ENCODE measurements around the gene IGF1R. TPM values are rescaled to one million over a fixed set of nuclear protein-coding genes. Genes with fewer than 3 reads are reported as not detected.

IGF1R gene
- total RNA-seq, 1 donor from 2014 or later: 131 TPM

DNA sequence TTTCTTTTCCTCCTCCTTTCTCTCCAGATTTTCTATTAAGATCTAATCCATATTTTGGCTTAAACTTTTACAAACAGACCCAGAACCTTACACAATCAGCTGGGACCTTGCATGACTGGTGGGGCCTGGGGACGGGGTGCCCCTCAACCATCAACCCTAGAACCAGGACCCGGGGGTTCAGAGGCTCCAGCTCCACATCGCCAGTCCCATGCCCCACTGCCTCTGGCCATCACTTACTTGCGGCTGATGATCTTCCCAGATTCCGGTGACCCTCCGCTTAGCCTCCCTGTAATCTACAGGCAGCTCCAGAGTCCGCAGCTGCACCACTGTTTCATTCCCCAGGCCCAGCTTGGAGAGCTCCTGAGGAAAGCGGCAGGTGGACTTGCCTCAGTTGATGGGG lies 322.5 kb downstream of the IGF1R start:
- H3K36me3 Mint-ChIP-seq (ENCODE audit: low read depth, unreplicated experiment): no peaks in the 10 kb centered on the region
- TF ChIP-seq, protein P1, sequence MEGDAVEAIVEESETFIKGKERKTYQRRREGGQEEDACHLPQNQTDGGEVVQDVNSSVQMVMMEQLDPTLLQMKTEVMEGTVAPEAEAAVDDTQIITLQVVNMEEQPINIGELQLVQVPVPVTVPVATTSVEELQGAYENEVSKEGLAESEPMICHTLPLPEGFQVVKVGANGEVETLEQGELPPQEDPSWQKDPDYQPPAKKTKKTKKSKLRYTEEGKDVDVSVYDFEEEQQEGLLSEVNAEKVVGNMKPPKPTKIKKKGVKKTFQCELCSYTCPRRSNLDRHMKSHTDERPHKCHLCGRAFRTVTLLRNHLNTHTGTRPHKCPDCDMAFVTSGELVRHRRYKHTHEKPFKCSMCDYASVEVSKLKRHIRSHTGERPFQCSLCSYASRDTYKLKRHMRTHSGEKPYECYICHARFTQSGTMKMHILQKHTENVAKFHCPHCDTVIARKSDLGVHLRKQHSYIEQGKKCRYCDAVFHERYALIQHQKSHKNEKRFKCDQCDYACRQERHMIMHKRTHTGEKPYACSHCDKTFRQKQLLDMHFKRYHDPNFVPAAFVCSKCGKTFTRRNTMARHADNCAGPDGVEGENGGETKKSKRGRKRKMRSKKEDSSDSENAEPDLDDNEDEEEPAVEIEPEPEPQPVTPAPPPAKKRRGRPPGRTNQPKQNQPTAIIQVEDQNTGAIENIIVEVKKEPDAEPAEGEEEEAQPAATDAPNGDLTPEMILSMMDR (IDR thresholded peaks at IDR 0.05; ENCODE audit: unreplicated experiment): no peak
- H3K4me1 Mint-ChIP-seq (ENCODE audit: unreplicated experiment): no peaks in the 10 kb centered on the region
- no peak for DNase-seq (ENCODE audit: low spot score)
- no peak overlapping the region for H3K27ac Mint-ChIP-seq (ENCODE audit: unreplicated experiment)
- H3K9me3 Mint-ChIP-seq (ENCODE audit: unreplicated experiment): no peaks in the 10 kb centered on the region
- peaks cover 5% of the 10 kb centered on the region for H3K27me3 Mint-ChIP-seq (ENCODE audit: unreplicated experiment)
- no peak overlapping the region for H3K4me3 Mint-ChIP-seq (ENCODE audit: unreplicated experiment)

DNA sequence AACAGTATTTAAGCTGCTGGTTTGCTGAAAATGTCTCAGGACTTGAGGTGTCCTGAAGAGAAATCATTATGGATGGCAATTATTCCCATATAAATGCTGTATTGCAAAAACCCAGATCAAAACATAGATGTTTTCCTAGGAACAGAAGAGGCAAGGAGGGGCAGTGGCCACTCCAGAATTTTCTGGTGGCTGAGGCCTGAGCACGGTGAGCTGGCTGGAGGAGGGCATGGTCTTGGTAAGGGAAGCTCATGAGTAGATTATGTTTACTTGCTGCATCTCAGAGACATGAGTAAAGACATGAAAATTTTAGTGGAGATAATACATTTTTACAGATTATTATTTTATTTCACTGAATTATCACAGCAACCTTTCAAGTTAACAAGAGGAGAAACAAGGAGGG lies 328.2 kb downstream of the IGF1R start:
- Mint-ChIP-seq H3K4me1 (ENCODE audit: unreplicated experiment) (no peaks in the 10 kb centered on the region), H3K9me3 (ENCODE audit: unreplicated experiment) (no peaks in the 10 kb centered on the region), H3K36me3 (ENCODE audit: low read depth, unreplicated experiment) (no peaks in the 10 kb centered on the region), H3K27ac (ENCODE audit: unreplicated experiment) (no peak overlapping the region), H3K27me3 (ENCODE audit: unreplicated experiment) (no peaks in the 10 kb centered on the region), H3K4me3 (ENCODE audit: unreplicated experiment) (no peak overlapping the region)
- no peak for DNase-seq (ENCODE audit: low spot score)
- TF ChIP-seq, protein P1 (IDR thresholded peaks at IDR 0.05; ENCODE audit: unreplicated experiment): no peak

DNA sequence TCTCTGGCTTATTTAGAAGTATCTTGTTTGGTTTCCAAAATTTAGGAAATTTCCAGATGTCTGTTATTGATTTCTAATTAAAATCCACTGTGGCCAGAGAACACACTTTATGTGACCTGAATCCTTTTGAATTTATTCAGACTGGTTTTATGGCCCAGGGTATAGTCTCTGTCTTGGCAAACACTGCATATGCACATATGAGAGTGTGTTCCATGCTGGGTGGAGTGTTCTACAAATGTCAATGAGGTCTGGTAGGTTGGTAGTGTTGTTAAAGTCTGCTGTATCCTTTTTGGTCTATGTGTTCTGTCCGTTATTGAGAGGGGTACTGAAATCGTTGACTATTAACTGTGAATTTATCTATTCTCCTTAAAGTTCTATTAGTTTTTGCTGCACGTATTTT lies 329.1 kb downstream of the IGF1R start:
- H3K27me3 Mint-ChIP-seq (ENCODE audit: unreplicated experiment): no peaks in the 10 kb centered on the region
- H3K4me1 Mint-ChIP-seq (ENCODE audit: unreplicated experiment): no peaks in the 10 kb centered on the region
- no peaks in the 10 kb centered on the region for H3K9me3 Mint-ChIP-seq (ENCODE audit: unreplicated experiment)
- no peak for DNase-seq (ENCODE audit: low spot score)
- TF ChIP-seq, protein P1 (IDR thresholded peaks at IDR 0.05; ENCODE audit: unreplicated experiment): no peak
- no peak overlapping the region for H3K4me3 Mint-ChIP-seq (ENCODE audit: unreplicated experiment)
- no peak overlapping the region for H3K27ac Mint-ChIP-seq (ENCODE audit: unreplicated experiment)
- no peaks in the 10 kb centered on the region for H3K36me3 Mint-ChIP-seq (ENCODE audit: low read depth, unreplicated experiment)

DNA sequence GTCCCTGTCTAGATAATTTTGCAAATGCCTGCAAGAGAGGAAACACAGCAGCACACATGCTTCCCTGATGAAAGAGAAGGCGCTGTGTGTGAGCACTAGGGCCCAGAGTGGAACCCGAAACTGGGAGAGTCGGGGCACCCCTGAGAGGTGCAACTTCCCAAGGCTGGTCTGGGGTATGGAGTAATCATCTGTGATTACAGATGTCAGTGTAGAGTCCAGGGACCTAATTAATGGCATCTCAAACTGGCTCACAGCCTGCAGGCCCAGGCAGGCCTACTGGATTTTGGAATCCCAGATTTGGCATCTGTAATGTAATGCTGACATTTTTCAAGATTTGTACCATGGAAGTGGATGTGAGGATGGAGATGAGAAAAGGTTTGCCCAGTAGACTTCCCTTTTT lies 329.8 kb downstream of the IGF1R start:
- Mint-ChIP-seq H3K4me3 (ENCODE audit: unreplicated experiment) (no peak overlapping the region), H3K4me1 (ENCODE audit: unreplicated experiment) (no peaks in the 10 kb centered on the region), H3K27ac (ENCODE audit: unreplicated experiment) (no peak overlapping the region), H3K36me3 (ENCODE audit: low read depth, unreplicated experiment) (no peaks in the 10 kb centered on the region), H3K9me3 (ENCODE audit: unreplicated experiment) (no peaks in the 10 kb centered on the region), H3K27me3 (ENCODE audit: unreplicated experiment) (no peaks in the 10 kb centered on the region)
- TF ChIP-seq, protein P1 (IDR thresholded peaks at IDR 0.05; ENCODE audit: unreplicated experiment): no peak
- DNase-seq (ENCODE audit: low spot score): no peak

DNA sequence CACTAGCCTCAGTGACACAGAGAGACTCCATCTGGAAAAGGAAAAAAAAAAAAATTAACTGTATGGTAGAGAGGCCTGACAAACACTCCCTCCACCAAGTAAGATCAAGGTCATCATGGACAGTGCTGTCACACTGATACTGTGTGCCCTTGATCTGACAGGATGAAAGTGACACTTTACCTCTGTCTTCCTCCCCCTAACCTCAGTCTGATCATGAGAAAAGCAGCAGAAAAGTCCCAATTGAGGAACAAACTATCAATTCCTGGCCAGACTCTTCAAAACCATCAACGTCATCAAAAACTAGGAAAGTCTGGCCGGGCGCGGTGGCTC lies 332.5 kb downstream of the IGF1R start:
- DNase-seq (ENCODE audit: low spot score): no peak
- H3K4me1 Mint-ChIP-seq (ENCODE audit: unreplicated experiment): no peaks in the 10 kb centered on the region
- H3K36me3 Mint-ChIP-seq (ENCODE audit: low read depth, unreplicated experiment): no peaks in the 10 kb centered on the region
- no peak overlapping the region for H3K27ac Mint-ChIP-seq (ENCODE audit: unreplicated experiment)
- H3K27me3 Mint-ChIP-seq (ENCODE audit: unreplicated experiment): peaks cover 2% of the 10 kb centered on the region
- no peaks in the 10 kb centered on the region for H3K9me3 Mint-ChIP-seq (ENCODE audit: unreplicated experiment)
- H3K4me3 Mint-ChIP-seq (ENCODE audit: unreplicated experiment): no peak overlapping the region
- TF ChIP-seq, protein P1 (IDR thresholded peaks at IDR 0.05; ENCODE audit: unreplicated experiment): no peak

Data from endothelial cell (in vitro differentiated cells).